Suprapubic skin (tissue), 4 donors: ENCODE measurements around the gene STK10. TPM values are rescaled to one million over a fixed set of nuclear protein-coding genes. Genes with fewer than 3 reads are reported as not detected.

Experiments
- DNase-seq, 2 donors: peaks; one replicate each; pipeline ENCODE4 v3.0.0-alpha.2; 2019; ENCODE audit warnings: low spot score in 2 of 2
- H3K27ac ChIP-seq: fragments of 200-600 bp; sonication (generic); one replicate; pipeline ENCODE4 v1.5.1; 2019
- H3K27me3 ChIP-seq: fragments of 200-600 bp; sonication (generic); one replicate; pipeline ENCODE4 v1.5.1; 2019
- H3K36me3 ChIP-seq: fragments of 200-600 bp; sonication (generic); one replicate; pipeline ENCODE4 v1.5.1; 2019
- H3K4me1 ChIP-seq: fragments of 200-600 bp; sonication (generic); one replicate; pipeline ENCODE4 v1.5.1; 2019
- H3K4me3 ChIP-seq: fragments of 200-600 bp; sonication (generic); one replicate; pipeline ENCODE4 v1.5.1; 2019; ENCODE audit warnings: mild to moderate bottlenecking
- H3K9me3 ChIP-seq: fragments of 200-600 bp; sonication (generic); one replicate; pipeline ENCODE4 v1.5.1; 2019
- EP300 ChIP-seq: sonication (generic); formaldehyde crosslinking; IDR thresholded peaks from one replicate; pipeline ENCODE4 v1.6.1; 2017; ENCODE audit warnings: antibody characterized with exemption
- POLR2A ChIP-seq, 2 donors: fragments of 450-650 bp; IDR thresholded peaks; one replicate each; pipeline ENCODE4 v1.6.1; 2017; ENCODE audit warnings: antibody characterized with exemption in 2 of 2, mild to moderate bottlenecking in 2 of 2, moderate library complexity in 2 of 2
- POLR2AphosphoS5 ChIP-seq, 3 donors: sonication (generic); formaldehyde crosslinking; IDR thresholded peaks; one replicate each; pipeline ENCODE4 v1.6.1; 2017; ENCODE audit warnings: antibody characterized with exemption in 3 of 3
- WGBS: methylation state at CpG from one replicate; pipeline ENCODE4 v1.1.5; 2018; 5-methylcytosine and 5-hydroxymethylcytosine counted together
- total RNA-seq, 4 donors: library from RNA; depleted of rRNA; stranded (reverse); fragments of >200 nt; gene quantifications; one replicate each; pipeline ENCODE4 v1.1.0, GENCODE V29; 2016
- TF ChIP-seq, protein P1 (sequence below), 2 donors: fragments of 200-600 bp in 1 of 2; fragments of 450-650 bp in 1 of 2; sonication (generic) in 1 of 2; IDR thresholded peaks; one replicate each; pipeline ENCODE4 v1.5.1; 2016 to 2019; ENCODE audit warnings: antibody characterized with exemption in 2 of 2, mild to moderate bottlenecking in 1 of 2, moderate library complexity in 1 of 2

STK10 gene
- total RNA-seq, 4 donors from 2014 or later = 29.0 to 49.6 (median 36.9) TPM

DNA sequence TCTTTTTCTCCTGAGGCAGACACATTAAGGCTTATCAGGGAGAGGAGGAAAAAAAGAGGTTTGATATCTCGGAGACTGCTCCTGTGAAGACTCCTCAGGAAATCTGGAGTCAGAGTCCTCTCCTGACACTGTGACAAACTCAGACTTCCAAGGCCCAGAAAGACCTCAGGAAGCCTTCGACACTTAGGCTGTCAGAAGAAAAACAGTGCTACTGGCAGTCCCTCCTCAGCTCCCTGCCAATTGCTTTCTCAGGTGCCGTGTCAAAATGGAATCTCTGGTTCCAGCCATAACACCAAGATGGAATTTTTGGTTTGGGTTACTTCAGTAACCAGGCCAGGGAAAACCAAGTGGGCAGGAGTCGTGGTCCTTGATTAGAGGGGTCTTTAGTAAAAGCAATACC lies 4.1 kb downstream of the STK10 start:
- Histone ChIP-seq H3K4me3 (no peak overlapping the region), H3K27ac (no peak overlapping the region), H3K9me3 (no peaks in the 10 kb centered on the region), H3K27me3 (no peaks in the 10 kb centered on the region), H3K4me1 (peaks cover 43% of the 10 kb centered on the region), H3K36me3 (no peaks in the 10 kb centered on the region)
- DNase-seq = no peak
- TF ChIP-seq POLR2AphosphoS5 (IDR thresholded peaks at IDR 0.05) (no peak), EP300 (no peak), POLR2A (IDR thresholded peaks at IDR 0.05) (no peak)
- TF ChIP-seq, protein P1, sequence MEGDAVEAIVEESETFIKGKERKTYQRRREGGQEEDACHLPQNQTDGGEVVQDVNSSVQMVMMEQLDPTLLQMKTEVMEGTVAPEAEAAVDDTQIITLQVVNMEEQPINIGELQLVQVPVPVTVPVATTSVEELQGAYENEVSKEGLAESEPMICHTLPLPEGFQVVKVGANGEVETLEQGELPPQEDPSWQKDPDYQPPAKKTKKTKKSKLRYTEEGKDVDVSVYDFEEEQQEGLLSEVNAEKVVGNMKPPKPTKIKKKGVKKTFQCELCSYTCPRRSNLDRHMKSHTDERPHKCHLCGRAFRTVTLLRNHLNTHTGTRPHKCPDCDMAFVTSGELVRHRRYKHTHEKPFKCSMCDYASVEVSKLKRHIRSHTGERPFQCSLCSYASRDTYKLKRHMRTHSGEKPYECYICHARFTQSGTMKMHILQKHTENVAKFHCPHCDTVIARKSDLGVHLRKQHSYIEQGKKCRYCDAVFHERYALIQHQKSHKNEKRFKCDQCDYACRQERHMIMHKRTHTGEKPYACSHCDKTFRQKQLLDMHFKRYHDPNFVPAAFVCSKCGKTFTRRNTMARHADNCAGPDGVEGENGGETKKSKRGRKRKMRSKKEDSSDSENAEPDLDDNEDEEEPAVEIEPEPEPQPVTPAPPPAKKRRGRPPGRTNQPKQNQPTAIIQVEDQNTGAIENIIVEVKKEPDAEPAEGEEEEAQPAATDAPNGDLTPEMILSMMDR (IDR thresholded peaks at IDR 0.05) = no peak
- 95% methylated on average over 4 of the region's 4 CpGs for WGBS

DNA sequence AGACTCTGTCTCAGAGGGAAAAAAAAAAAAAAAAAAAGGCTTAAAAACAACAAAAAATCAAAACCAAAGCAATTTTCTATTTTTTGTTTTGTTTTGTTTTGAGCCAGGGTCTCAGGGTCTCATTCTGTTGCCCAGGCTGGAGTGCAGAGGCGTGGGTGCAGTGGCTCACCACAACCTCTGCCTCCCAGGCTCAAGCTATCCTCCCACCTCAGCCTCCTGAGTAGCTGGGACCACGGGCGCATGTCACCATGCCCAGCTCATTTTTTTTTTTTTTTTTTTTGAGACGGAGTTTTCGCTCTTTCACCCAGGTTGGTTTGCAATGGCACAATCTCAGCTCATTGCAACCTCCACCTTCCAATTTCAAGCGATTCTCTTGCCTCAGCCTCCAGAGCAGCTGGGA lies 5.7 kb downstream of the STK10 start:
- TF ChIP-seq EP300 (no peak), POLR2A (IDR thresholded peaks at IDR 0.05) (no peak), POLR2AphosphoS5 (IDR thresholded peaks at IDR 0.05) (no peak)
- TF ChIP-seq, protein P1 (IDR thresholded peaks at IDR 0.05) = no peak
- H3K36me3 ChIP-seq = no peaks in the 10 kb centered on the region
- peaks cover 33% of the 10 kb centered on the region for H3K4me1 ChIP-seq
- no peaks in the 10 kb centered on the region for H3K9me3 ChIP-seq
- no peak overlapping the region for H3K27ac ChIP-seq
- 91% methylated on average over 6 of the region's 6 CpGs for WGBS
- DNase-seq = no peak
- no peak overlapping the region for H3K4me3 ChIP-seq
- H3K27me3 ChIP-seq = no peaks in the 10 kb centered on the region

DNA sequence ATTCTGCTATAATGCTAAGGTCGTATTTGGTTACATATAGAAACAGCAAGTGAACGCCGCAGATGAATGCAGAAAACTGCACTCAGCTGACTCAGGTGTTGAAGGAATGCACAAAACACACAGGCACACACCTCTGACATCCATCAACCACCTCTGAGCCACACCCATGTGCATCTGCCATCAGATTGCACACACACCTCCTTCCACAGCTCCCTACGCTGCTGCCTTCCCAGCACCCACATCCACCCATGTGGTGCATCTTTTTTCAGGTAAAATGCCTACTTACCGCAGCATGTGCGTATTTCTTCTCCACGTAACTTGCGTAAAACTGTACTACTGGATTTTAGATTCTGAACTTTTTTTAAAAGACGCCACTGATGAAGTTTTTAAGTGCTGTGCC lies 7.1 kb downstream of the STK10 start:
- no peaks in the 10 kb centered on the region for H3K36me3 ChIP-seq
- no peaks in the 10 kb centered on the region for H3K9me3 ChIP-seq
- no peak for DNase-seq
- no peak for TF ChIP-seq EP300
- no peak for TF ChIP-seq POLR2AphosphoS5 (IDR thresholded peaks at IDR 0.05)
- TF ChIP-seq POLR2A (IDR thresholded peaks at IDR 0.05) = no peak
- TF ChIP-seq, protein P1 (IDR thresholded peaks at IDR 0.05) = no peak
- WGBS = 95% methylated on average over 9 of the region's 9 CpGs
- H3K27me3 ChIP-seq = no peaks in the 10 kb centered on the region
- H3K4me1 ChIP-seq = peaks cover 22% of the 10 kb centered on the region
- no peak overlapping the region for H3K27ac ChIP-seq
- H3K4me3 ChIP-seq = no peak overlapping the region

DNA sequence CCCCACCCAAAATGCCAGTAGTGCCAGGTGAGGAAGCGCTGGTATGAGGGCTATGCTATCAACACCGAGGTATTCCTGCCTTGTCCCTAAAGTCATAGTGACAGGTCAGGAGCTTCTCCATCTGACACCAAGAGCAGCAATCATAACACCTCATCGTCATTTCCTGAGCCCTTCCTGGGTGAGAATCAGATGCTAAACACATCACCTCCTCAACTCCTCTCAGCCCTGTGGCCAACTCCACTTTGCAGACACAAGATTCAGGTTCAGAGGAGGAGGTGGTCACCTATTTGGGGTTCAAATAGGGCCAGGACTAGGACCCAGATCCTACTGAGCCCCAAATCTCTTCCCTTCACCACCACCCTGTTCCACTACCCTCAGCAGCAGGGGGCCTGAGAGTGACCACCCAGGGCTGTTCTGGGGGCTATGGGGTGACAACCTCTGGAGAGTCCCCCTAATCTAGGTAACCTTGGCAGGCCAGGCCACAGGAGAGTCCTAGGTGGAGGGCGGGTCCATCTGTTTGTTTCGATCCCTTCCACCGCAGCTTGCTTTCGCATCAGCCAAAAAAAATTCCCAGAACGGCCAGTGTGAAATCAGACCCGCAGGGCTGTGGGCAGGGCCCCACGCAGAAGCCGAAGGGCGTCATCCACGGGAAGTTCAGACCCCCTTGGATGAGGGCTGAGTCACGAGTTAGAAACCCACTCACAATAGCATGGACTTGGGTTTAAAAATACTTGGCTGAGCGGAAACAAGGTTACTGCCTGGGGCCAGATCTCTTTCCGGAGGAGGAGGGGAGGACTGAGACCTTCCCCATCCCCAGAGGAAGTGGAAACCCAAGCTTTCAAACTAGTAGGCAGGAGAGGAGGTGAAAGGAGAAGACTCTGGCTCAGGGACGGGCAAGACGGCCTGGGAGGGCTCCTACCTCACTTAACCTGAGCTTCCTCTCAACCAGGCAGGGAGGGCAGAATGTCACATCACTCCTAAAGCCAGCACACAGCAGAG lies 8.7 kb downstream of the STK10 start:
- WGBS = 55% methylated on average over 17 of the region's 18 CpGs
- TF ChIP-seq POLR2AphosphoS5 (IDR thresholded peaks at IDR 0.05) (no peak), EP300 (no peak), POLR2A (IDR thresholded peaks at IDR 0.05) (no peak)
- TF ChIP-seq, protein P1 (IDR thresholded peaks at IDR 0.05) = no peak
- H3K9me3 ChIP-seq = no peaks in the 10 kb centered on the region
- H3K27ac ChIP-seq = peak overlapping the region; percentile 39
- H3K36me3 ChIP-seq = no peaks in the 10 kb centered on the region
- H3K27me3 ChIP-seq = no peaks in the 10 kb centered on the region
- no peak for DNase-seq
- H3K4me1 ChIP-seq = peaks cover 29% of the 10 kb centered on the region
- H3K4me3 ChIP-seq = peak overlapping the region; percentile 22

DNA sequence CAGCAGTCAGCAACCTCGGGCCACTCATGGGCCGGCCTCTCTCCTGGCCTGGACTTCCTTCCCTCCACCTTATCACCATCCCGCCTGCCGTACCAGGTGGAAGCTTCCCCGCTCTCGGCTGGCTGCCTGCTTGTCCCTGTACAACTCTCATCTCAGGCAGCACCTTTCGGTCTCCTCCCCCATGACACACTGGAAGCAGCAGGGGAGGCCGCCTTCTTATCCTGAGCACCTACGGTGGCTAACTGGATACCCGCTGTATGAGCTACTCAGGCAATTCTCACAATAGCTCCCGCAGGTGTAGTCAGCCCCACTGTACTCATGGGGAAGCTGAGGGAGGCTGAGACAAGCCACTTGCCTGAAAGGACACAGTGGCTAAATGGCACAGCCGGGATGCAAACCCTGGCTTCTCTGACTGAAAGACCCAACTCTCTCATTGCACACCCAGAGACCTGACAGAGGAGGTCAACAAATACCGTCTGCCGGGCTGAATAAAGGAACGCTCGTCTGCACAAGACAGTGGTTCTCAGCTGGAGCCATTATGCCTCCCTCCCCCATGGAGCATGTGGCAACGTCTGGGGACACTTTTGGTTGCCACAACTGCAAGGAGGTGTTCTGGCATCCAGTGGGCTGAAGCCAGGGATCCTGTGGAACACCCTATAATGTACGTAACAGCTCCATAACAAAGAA lies 9.6 kb downstream of the STK10 start:
- DNase-seq = no peak
- Histone ChIP-seq H3K9me3 (no peaks in the 10 kb centered on the region), H3K27ac (no peak overlapping the region), H3K4me1 (peaks cover 37% of the 10 kb centered on the region), H3K36me3 (no peaks in the 10 kb centered on the region), H3K27me3 (no peaks in the 10 kb centered on the region), H3K4me3 (peak overlapping the region; percentile 22)
- TF ChIP-seq, protein P1 (IDR thresholded peaks at IDR 0.05) = no peak
- TF ChIP-seq POLR2AphosphoS5 (IDR thresholded peaks at IDR 0.05) (no peak), POLR2A (IDR thresholded peaks at IDR 0.05) (no peak), EP300 (no peak)
- 77% methylated on average over 16 of the region's 18 CpGs for WGBS
